ENCODE results near the gene BMAL1.

Gene BMAL1

GRCh38 chr11:13294771-13295579 is 17.4 kb downstream of the BMAL1 start:
- Histone ChIP-seq H3K27ac (ENCODE audit: low read depth, low read length) (no peak overlapping the region), H3K9me3 (ENCODE audit: control insufficient read depth, insufficient read depth, low read length) (no peaks in the 10 kb centered on the region), H3K9me2 (replicated peaks; ENCODE audit: control insufficient read depth, low read length) (no peaks in the 10 kb centered on the region), H3K27me3 (ENCODE audit: control insufficient read depth, low read length) (no peaks in the 10 kb centered on the region), H3K4me2 (ENCODE audit: low read length) (no peak overlapping the region), H3F3A (ENCODE audit: control insufficient read depth, insufficient read depth) (no peaks in the 10 kb centered on the region), H3K4me1 (ENCODE audit: control insufficient read depth, low read length) (no peaks in the 10 kb centered on the region), H3K36me3 (ENCODE audit: control insufficient read depth, low read length) (no peaks in the 10 kb centered on the region), H3K4me3 (ENCODE audit: low read length) (no peak overlapping the region), H3K79me2 (ENCODE audit: control insufficient read depth, low read length) (no peaks in the 10 kb centered on the region), H4K20me1 (ENCODE audit: control insufficient read depth, insufficient read depth, low read depth, low read length) (no peaks in the 10 kb centered on the region)
- TF ChIP-seq, protein P1, sequence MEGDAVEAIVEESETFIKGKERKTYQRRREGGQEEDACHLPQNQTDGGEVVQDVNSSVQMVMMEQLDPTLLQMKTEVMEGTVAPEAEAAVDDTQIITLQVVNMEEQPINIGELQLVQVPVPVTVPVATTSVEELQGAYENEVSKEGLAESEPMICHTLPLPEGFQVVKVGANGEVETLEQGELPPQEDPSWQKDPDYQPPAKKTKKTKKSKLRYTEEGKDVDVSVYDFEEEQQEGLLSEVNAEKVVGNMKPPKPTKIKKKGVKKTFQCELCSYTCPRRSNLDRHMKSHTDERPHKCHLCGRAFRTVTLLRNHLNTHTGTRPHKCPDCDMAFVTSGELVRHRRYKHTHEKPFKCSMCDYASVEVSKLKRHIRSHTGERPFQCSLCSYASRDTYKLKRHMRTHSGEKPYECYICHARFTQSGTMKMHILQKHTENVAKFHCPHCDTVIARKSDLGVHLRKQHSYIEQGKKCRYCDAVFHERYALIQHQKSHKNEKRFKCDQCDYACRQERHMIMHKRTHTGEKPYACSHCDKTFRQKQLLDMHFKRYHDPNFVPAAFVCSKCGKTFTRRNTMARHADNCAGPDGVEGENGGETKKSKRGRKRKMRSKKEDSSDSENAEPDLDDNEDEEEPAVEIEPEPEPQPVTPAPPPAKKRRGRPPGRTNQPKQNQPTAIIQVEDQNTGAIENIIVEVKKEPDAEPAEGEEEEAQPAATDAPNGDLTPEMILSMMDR (IDR thresholded peaks at IDR 0.05; ENCODE audit: low read depth, low read length, poor library complexity, severe bottlenecking) = no peak
- TF ChIP-seq EZH2phosphoT487 (IDR thresholded peaks at IDR 0.05; ENCODE audit: borderline replicate concordance, low read length) = no peak

DNA sequence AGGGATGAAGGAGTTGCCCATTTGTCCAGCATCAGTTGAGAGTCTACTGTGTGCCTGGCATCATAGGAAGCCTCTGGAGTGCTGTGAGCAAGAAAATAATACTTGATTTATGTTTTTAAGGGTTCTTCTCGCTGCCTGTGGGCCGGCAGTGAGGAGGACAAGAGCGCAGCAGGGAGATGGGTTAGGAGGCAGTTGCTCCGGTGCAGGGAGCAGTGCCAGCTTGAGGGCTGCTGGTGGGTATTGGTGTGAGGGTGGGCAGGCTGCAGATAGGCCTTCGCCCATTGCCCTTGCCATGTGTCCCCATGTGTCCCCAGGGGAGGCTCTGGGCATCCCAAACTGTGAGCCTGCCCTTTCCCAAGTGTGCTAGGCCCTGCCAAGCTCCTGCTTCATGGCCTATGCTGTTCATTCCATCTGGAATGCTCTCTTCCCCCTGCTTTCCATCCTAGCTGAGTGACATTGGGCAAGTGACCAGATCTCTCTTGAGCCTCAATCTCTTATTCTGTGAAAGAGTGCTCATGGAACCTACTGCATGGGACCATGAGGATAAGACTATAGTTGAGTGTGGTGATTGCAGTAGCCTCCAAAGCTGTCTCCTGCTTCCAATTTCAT is 19.8 kb downstream of the BMAL1 start:
- no peaks in the 10 kb centered on the region for H4K20me1 ChIP-seq (ENCODE audit: control insufficient read depth, insufficient read depth, low read depth, low read length)
- no peaks in the 10 kb centered on the region for H3F3A ChIP-seq (ENCODE audit: control insufficient read depth, insufficient read depth)
- TF ChIP-seq EZH2phosphoT487 (IDR thresholded peaks at IDR 0.05; ENCODE audit: borderline replicate concordance, low read length) = no peak
- TF ChIP-seq, protein P1 (IDR thresholded peaks at IDR 0.05; ENCODE audit: low read depth, low read length, poor library complexity, severe bottlenecking) = no peak
- no peaks in the 10 kb centered on the region for H3K27me3 ChIP-seq (ENCODE audit: control insufficient read depth, low read length)
- no peak overlapping the region for H3K4me2 ChIP-seq (ENCODE audit: low read length)
- no peaks in the 10 kb centered on the region for H3K4me1 ChIP-seq (ENCODE audit: control insufficient read depth, low read length)
- no peaks in the 10 kb centered on the region for H3K36me3 ChIP-seq (ENCODE audit: control insufficient read depth, low read length)
- no peak overlapping the region for H3K27ac ChIP-seq (ENCODE audit: low read depth, low read length)
- H3K79me2 ChIP-seq (ENCODE audit: control insufficient read depth, low read length) = no peaks in the 10 kb centered on the region
- no peaks in the 10 kb centered on the region for H3K9me2 ChIP-seq (replicated peaks; ENCODE audit: control insufficient read depth, low read length)
- no peaks in the 10 kb centered on the region for H3K9me3 ChIP-seq (ENCODE audit: control insufficient read depth, insufficient read depth, low read length)
- no peak overlapping the region for H3K4me3 ChIP-seq (ENCODE audit: low read length)

DNA sequence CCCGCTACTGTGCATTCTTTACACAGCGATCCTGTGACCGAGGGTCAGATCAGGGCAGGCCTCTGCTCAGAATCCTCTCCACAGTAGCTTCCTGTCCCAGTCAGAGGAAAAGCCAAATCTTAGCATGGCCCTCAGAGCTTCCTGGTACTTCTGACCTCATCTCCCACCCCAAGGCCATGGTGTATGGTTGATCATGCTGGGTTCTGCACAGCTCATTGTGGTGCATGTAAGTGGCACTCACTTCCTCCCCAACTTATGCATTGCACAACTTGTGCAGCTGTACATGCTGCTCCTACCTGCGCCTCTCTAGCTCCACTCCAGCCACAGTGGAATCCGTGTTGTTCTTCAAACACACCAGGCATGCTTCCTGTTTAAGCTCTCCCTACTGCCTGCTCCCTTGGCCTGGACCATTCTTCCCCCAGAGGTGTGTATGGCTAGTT is 20.3 kb downstream of the BMAL1 start:
- H3F3A ChIP-seq (ENCODE audit: control insufficient read depth, insufficient read depth) = no peaks in the 10 kb centered on the region
- no peaks in the 10 kb centered on the region for H4K20me1 ChIP-seq (ENCODE audit: control insufficient read depth, insufficient read depth, low read depth, low read length)
- no peaks in the 10 kb centered on the region for H3K27me3 ChIP-seq (ENCODE audit: control insufficient read depth, low read length)
- no peak overlapping the region for H3K27ac ChIP-seq (ENCODE audit: low read depth, low read length)
- TF ChIP-seq, protein P1 (IDR thresholded peaks at IDR 0.05; ENCODE audit: low read depth, low read length, poor library complexity, severe bottlenecking) = no peak
- TF ChIP-seq EZH2phosphoT487 (IDR thresholded peaks at IDR 0.05; ENCODE audit: borderline replicate concordance, low read length) = no peak
- no peak overlapping the region for H3K4me2 ChIP-seq (ENCODE audit: low read length)
- no peaks in the 10 kb centered on the region for H3K36me3 ChIP-seq (ENCODE audit: control insufficient read depth, low read length)
- H3K4me1 ChIP-seq (ENCODE audit: control insufficient read depth, low read length) = no peaks in the 10 kb centered on the region
- no peaks in the 10 kb centered on the region for H3K79me2 ChIP-seq (ENCODE audit: control insufficient read depth, low read length)
- no peak overlapping the region for H3K4me3 ChIP-seq (ENCODE audit: low read length)
- H3K9me2 ChIP-seq (replicated peaks; ENCODE audit: control insufficient read depth, low read length) = no peaks in the 10 kb centered on the region
- no peaks in the 10 kb centered on the region for H3K9me3 ChIP-seq (ENCODE audit: control insufficient read depth, insufficient read depth, low read length)
